Stomach (tissue), 9 donors: ENCODE results near the gene PNMA6E. TPM values are rescaled to one million over a fixed set of nuclear protein-coding genes. Genes with fewer than 3 reads are reported as not detected.
"Not testable (repeated sequence)": the region's sequence is repeated elsewhere in the genome, so short reads cannot be mapped to it uniquely, and the experiment has no call there.

Experiments
- DNase-seq, 2 donors: peaks; one replicate each; pipeline versions ENCODE4 v3.0.0 to v3.0.0-alpha.2; 2013 to 2019
- H3K27ac ChIP-seq, 5 donors: fragments of 200-600 bp in 4 of 5; sonication (generic) in 4 of 5; one replicate each; pipeline ENCODE4 v1.5.1; 2013 to 2019; ENCODE audit warnings: mild to moderate bottlenecking in 1 of 5, moderate library complexity in 1 of 5
- H3K27me3 ChIP-seq, 3 donors: fragments of 200-600 bp; sonication (generic); one replicate each; pipeline ENCODE4 v1.5.1; 2017 to 2019; ENCODE audit warnings: mixed run types in 1 of 3
- H3K36me3 ChIP-seq, 4 donors: fragments of 200-600 bp; sonication (generic); 1 replicate in 3 of 4; 2 replicates in 1 of 4; pipeline ENCODE4 v1.5.1; 2016 to 2019
- H3K4me1 ChIP-seq, 4 donors: fragments of 200-600 bp; sonication (generic); one replicate each; pipeline ENCODE4 v1.5.1; 2016 to 2019
- H3K4me3 ChIP-seq, 4 donors: fragments of 200-600 bp; sonication (generic) in 3 of 4; one replicate each; pipeline ENCODE4 v1.5.1; 2016 to 2019; ENCODE audit warnings: mild to moderate bottlenecking in 1 of 4
- H3K9me3 ChIP-seq, 4 donors: fragments of 200-600 bp; sonication (generic); one replicate each; pipeline ENCODE4 v1.5.1; 2016 to 2019
- EP300 ChIP-seq: sonication (generic); formaldehyde crosslinking; IDR thresholded peaks from one replicate; pipeline ENCODE4 v1.6.1; 2017; ENCODE audit warnings: antibody characterized with exemption
- POLR2A ChIP-seq, 4 donors: fragments of 450-650 bp; IDR thresholded peaks; one replicate each; pipeline ENCODE4 v1.6.1; 2016; ENCODE audit warnings: antibody characterized with exemption in 4 of 4, control low read depth in 2 of 4, mild to moderate bottlenecking in 1 of 4, moderate library complexity in 1 of 4
- POLR2AphosphoS5 ChIP-seq, 3 donors: sonication (generic); formaldehyde crosslinking; IDR thresholded peaks; one replicate each; pipeline ENCODE4 v1.6.1; 2016; ENCODE audit warnings: antibody characterized with exemption in 3 of 3
- WGBS, 5 donors: extraction: QIAGEN DNeasy Blood & Tissue Kit in 3 of 5; methylation state at CpG; one replicate each; pipeline versions ENCODE4 v1.1.5 to v1.1.7; 2013 to 2018; 5-methylcytosine and 5-hydroxymethylcytosine counted together
- intact Hi-C: fragments of 100-400 bp; cut with DNase I; formaldehyde crosslinking; loops from one replicate; pipeline ENCODE4 v1.15.1; 2023; ENCODE audit warnings: low total_unique reads
- polyA plus RNA-seq, 3 donors: library from polyadenylated mRNA; stranded (reverse); fragments of 200-250 nt; gene quantifications; one replicate each; pipeline ENCODE4 v1.2.3, GENCODE V29; 2013
- total RNA-seq, 5 donors: library from RNA; depleted of rRNA; stranded (reverse); fragments of >200 nt; gene quantifications; one replicate each; pipeline versions ENCODE4 v1.1.0 to v1.2.3, GENCODE V29; 2014 to 2016
- TF ChIP-seq, protein P1 (sequence below), 7 experiments: fragments of 450-650 bp in 4 of 7; fragments of 200-600 bp in 3 of 7; sonication (generic) in 3 of 7; IDR thresholded peaks; one replicate each; pipeline ENCODE4 v1.5.1; 2016 to 2019; ENCODE audit warnings: antibody characterized with exemption in 7 of 7, control low read depth in 2 of 7, mild to moderate bottlenecking in 1 of 7
- donor health status: healthy with polysubstance abuse.
- donor health status: Bipolar disorder and iron deficiency.
- donor health status: healthy.

Gene PNMA6E
- total and polyA plus RNA-seq, 8 donors: not detected

DNA sequence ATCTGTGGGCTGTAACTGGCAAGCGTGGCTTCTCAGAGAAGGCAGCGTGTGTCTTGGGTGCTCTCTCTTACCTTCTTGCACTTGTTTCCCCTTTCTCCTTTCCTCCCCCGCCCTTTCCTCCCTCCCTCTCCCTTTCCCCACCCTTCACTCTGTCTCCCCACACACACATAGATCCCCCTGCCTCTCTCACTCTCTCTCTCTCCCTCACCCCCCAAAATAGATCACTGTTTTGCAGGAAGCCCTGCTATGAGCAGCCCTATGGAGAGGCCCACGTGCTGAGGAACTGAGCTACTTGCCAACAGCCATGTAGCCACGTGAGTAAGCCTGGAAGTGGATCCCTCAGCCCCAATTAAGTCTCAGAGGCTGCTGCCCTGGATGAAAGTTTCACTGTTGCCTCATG is 4.3 kb upstream of the PNMA6E start:
- intact Hi-C loops: no loop called here
- H3K4me3 ChIP-seq: no peak overlapping the region
- no peaks in the 10 kb centered on the region for H3K36me3 ChIP-seq
- DNase-seq: no peak
- no peaks in the 10 kb centered on the region for H3K27me3 ChIP-seq
- H3K4me1 ChIP-seq: no peaks in the 10 kb centered on the region
- H3K9me3 ChIP-seq: peaks cover 0 to 11% (median 4%) of the 10 kb centered on the region in 4 donors
- TF ChIP-seq, protein P1, sequence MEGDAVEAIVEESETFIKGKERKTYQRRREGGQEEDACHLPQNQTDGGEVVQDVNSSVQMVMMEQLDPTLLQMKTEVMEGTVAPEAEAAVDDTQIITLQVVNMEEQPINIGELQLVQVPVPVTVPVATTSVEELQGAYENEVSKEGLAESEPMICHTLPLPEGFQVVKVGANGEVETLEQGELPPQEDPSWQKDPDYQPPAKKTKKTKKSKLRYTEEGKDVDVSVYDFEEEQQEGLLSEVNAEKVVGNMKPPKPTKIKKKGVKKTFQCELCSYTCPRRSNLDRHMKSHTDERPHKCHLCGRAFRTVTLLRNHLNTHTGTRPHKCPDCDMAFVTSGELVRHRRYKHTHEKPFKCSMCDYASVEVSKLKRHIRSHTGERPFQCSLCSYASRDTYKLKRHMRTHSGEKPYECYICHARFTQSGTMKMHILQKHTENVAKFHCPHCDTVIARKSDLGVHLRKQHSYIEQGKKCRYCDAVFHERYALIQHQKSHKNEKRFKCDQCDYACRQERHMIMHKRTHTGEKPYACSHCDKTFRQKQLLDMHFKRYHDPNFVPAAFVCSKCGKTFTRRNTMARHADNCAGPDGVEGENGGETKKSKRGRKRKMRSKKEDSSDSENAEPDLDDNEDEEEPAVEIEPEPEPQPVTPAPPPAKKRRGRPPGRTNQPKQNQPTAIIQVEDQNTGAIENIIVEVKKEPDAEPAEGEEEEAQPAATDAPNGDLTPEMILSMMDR (IDR thresholded peaks at IDR 0.05): no peak
- TF ChIP-seq POLR2A (IDR thresholded peaks at IDR 0.05) (no peak), EP300 (no peak), POLR2AphosphoS5 (IDR thresholded peaks at IDR 0.05) (no peak)
- H3K27ac ChIP-seq: no peak overlapping the region
- 35 to 63% (median 46%) methylated on average over 2 to 5 of the region's 5 CpGs for WGBS, 5 donors

GRCh38 chrX:153404333-153404732 is 3.2 kb upstream of the PNMA6E start:
- H3K4me1 ChIP-seq, H3K27me3 ChIP-seq, H3K36me3 ChIP-seq, H3K4me3 ChIP-seq, intact Hi-C loops, H3K27ac ChIP-seq, DNase-seq: not testable (repeated sequence)
- peaks cover 0 to 13% (median 4%) of the 10 kb centered on the region in 4 donors for H3K9me3 ChIP-seq
- WGBS, 5 donors: 68 to 75% (median 72%) methylated on average over 4 to 5 of the region's 5 CpGs

- DNase-seq: peak; percentile 27 to 35
- TF ChIP-seq, protein P1 (IDR thresholded peaks at IDR 0.05): peak in 3 of 7 experiments; percentile 26 to 42 (median 26)
- no peak for TF ChIP-seq EP300
- Histone ChIP-seq H3K9me3 (peaks cover 0 to 13% (median 4%) of the 10 kb centered on the region in 4 donors), H3K36me3 (no peaks in the 10 kb centered on the region), H3K4me3 (no peak overlapping the region), H3K4me1 (no peaks in the 10 kb centered on the region), H3K27ac (no peak overlapping the region), H3K27me3 (peaks cover 0 to 15% (median 7%) of the 10 kb centered on the region in 3 donors)
- 72 to 80% (median 76%) methylated on average over 29 to 60 of the region's 60 CpGs for WGBS, 5 donors
- intact Hi-C loops: no loop called here
These were observed 711 bp downstream of the PNMA6E start for GRCh38 chrX:153400146-153401132.

DNA sequence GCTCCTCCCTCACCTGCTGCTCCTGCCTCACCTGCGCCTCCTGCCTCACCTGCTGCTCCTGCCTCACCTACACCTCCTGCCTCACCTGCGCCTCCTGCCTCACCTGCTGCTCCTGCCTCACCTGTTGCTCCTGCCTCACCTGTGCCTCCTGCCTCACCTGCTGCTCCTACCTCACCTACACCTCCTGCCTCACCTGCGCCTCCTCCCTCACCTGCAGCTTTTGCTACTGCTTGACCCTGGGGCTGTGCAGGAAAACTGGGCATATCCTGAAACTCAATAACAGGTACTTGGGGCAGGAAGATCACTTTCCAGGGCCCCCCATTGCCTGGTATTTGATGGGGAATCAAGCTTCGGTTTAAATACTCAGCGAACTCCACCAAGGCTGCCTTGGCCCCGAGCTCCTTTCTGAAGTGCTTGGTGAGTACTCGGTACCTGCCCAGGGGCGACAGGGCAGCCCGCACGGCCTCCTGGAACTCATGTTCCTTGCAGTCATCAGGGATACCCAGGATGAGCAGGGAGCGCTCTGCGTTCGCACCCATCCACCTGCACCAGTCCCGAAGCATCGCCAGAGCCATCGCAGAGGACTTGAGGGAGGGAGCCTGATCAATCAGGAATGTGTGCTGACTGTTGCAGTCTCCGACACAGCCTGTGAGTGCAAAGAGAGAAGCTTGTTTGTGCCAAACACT is 2.7 kb downstream of the PNMA6E start:
- intact Hi-C loops: no loop called here
- no peaks in the 10 kb centered on the region for H3K4me1 ChIP-seq
- TF ChIP-seq POLR2AphosphoS5 (IDR thresholded peaks at IDR 0.05) (no peak), EP300 (no peak), POLR2A (IDR thresholded peaks at IDR 0.05) (no peak)
- TF ChIP-seq, protein P1 (IDR thresholded peaks at IDR 0.05): no peak

More for the DNA sequence above, 2.7 kb downstream of the PNMA6E start:
- Histone ChIP-seq H3K9me3 (peaks cover 0 to 13% (median 4%) of the 10 kb centered on the region in 4 donors), H3K27ac (no peak overlapping the region), H3K36me3 (no peaks in the 10 kb centered on the region), H3K27me3 (peaks cover 0 to 15% (median 11%) of the 10 kb centered on the region in 3 donors), H3K4me3 (no peak overlapping the region)
- 82 to 87% (median 86%) methylated on average over 3 to 17 of the region's 17 CpGs for WGBS, 5 donors
- DNase-seq: no peak
